Astrocyte (in vitro differentiated cells and primary cell): ENCODE results near the gene KLHL42. TPM values are rescaled to one million over a fixed set of nuclear protein-coding genes. Genes with fewer than 3 reads are reported as not detected.

Source experiments
- DNase-seq: peaks from one replicate; pipeline ENCODE4 v3.0.0-alpha.2; 2010; ENCODE audit warnings: low read depth
- FAIRE-seq: peaks from 2 replicates; lab custom pipeline; 2011; peaks lifted over from hg19 to GRCh38; lab: Jason Lieb, UNC
- H2AFZ ChIP-seq: 2 replicates; pipeline ENCODE4 v1.6.0; 2012; ENCODE audit warnings: low read depth, low read length, inconsistent platforms
- H3K27ac ChIP-seq: 2 replicates; pipeline ENCODE4 v1.5.1; 2011; ENCODE audit warnings: low read depth, low read length, inconsistent platforms
- H3K27me3 ChIP-seq: 2 replicates; pipeline ENCODE4 v1.6.0; 2011; ENCODE audit warnings: low read length, inconsistent platforms; ENCODE audit not compliant: insufficient read depth
- H3K36me3 ChIP-seq: 2 replicates; pipeline ENCODE4 v1.5.1; 2011; ENCODE audit warnings: low read length, inconsistent platforms; ENCODE audit not compliant: insufficient read depth
- H3K4me1 ChIP-seq: 2 replicates; pipeline ENCODE4 v1.5.1; 2011; ENCODE audit warnings: low read length, inconsistent platforms; ENCODE audit not compliant: insufficient read depth
- H3K4me2 ChIP-seq: 2 replicates; pipeline ENCODE4 v1.6.0; 2012; ENCODE audit warnings: low read length, inconsistent platforms
- H3K4me3 ChIP-seq: 2 replicates; pipeline ENCODE4 v1.5.1; 2011; ENCODE audit warnings: low read depth, mild to moderate bottlenecking, low read length, inconsistent platforms; ENCODE audit not compliant: insufficient read depth
- H3K79me2 ChIP-seq: 2 replicates; pipeline ENCODE4 v1.6.0; 2012; ENCODE audit warnings: mild to moderate bottlenecking, low read length, inconsistent platforms; ENCODE audit not compliant: insufficient read depth
- H3K9ac ChIP-seq: 2 replicates; pipeline ENCODE4 v1.6.0; 2012; ENCODE audit warnings: mild to moderate bottlenecking, low read length, inconsistent platforms
- H3K9me3 ChIP-seq: 2 replicates; pipeline ENCODE4 v1.5.1; 2012; ENCODE audit warnings: low read depth, mild to moderate bottlenecking, low read length, inconsistent platforms; ENCODE audit not compliant: insufficient read depth
- H4K20me1 ChIP-seq: 2 replicates; pipeline ENCODE4 v1.6.0; 2012; ENCODE audit warnings: low read length, inconsistent platforms; ENCODE audit not compliant: insufficient read depth
- H3K27ac Mint-ChIP-seq: one replicate; pipeline ENCODE4 v1.8.0; 2021; ENCODE audit warnings: mild to moderate bottlenecking, mixed read lengths; ENCODE audit not compliant: unreplicated experiment
- H3K27me3 Mint-ChIP-seq: one replicate; pipeline ENCODE4 v1.8.0; 2021; ENCODE audit warnings: low read depth, mixed read lengths; ENCODE audit not compliant: unreplicated experiment
- H3K36me3 Mint-ChIP-seq: one replicate; pipeline ENCODE4 v1.8.0; 2021; ENCODE audit warnings: low read depth, mixed read lengths; ENCODE audit not compliant: unreplicated experiment
- H3K4me1 Mint-ChIP-seq: one replicate; pipeline ENCODE4 v1.8.0; 2021; ENCODE audit warnings: low read depth, mixed read lengths; ENCODE audit not compliant: unreplicated experiment
- H3K4me3 Mint-ChIP-seq: one replicate; pipeline ENCODE4 v1.8.0; 2021; ENCODE audit warnings: mild to moderate bottlenecking, moderate library complexity, mixed read lengths; ENCODE audit not compliant: unreplicated experiment
- H3K9me3 Mint-ChIP-seq: one replicate; pipeline ENCODE4 v1.8.0; 2021; ENCODE audit warnings: mild to moderate bottlenecking, mixed read lengths; ENCODE audit not compliant: unreplicated experiment
- CTCF ChIP-seq: IDR thresholded peaks from 2 replicates; pipeline ENCODE4 v1.5.1; 2011; ENCODE audit warnings: low read depth, mild to moderate bottlenecking, inconsistent platforms, low read length, moderate library complexity; ENCODE audit not compliant: insufficient read depth
- EZH2 ChIP-seq: IDR thresholded peaks from 2 replicates; pipeline ENCODE4 v1.6.1; 2012; ENCODE audit warnings: mild to moderate bottlenecking, low read length, inconsistent platforms; ENCODE audit not compliant: insufficient read depth
- total RNA-seq: library from RNA; stranded (reverse); gene quantifications from 2 replicates; pipeline ENCODE4 v1.2.1, GENCODE V29; 2021

Gene KLHL42
- total RNA-seq, 1 donor from 2014 or later = 40.8 TPM

DNA sequence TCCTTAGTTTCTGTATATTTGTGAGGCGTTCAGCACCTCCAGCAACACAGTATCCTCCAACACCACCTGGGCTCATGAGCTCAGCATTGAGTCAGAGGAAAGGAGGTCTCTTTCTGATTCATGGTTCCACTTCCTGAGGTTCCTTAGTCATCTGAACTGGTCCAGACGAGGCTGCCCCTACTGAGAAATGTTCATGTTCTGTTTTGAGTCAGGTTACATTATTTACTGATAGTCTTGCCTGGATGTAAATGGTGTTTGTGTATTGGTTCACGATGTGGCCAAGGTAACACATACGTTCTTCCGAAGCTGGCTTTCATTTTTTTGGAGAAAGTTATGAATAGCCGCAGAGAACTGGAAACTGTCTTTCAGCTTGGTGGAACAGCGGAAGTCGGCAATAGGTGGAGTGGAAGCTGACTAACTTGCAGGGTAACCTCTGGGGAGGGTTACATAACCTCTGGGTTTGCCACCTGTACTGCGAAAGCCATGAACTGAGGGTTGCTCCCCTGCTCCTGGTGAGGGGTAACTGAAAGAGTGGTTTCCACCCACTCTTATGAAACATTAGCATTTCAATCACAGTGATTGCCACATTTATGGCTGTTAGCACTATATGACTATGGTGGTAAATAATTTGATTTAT, 42.2 kb downstream of the KLHL42 start:
- peak overlapping the region; percentile 37 for H3K9ac ChIP-seq
- H3K36me3 ChIP-seq = no peaks in the 10 kb centered on the region
- Mint-ChIP-seq H3K4me1 (peaks cover 28% of the 10 kb centered on the region), H3K27me3 (no peaks in the 10 kb centered on the region), H3K27ac (peak overlapping the region; percentile 95), H3K9me3 (peaks cover 2% of the 10 kb centered on the region), H3K4me3 (no peak overlapping the region), H3K36me3 (no peaks in the 10 kb centered on the region)
- no peaks in the 10 kb centered on the region for H3K27me3 ChIP-seq
- no peak for TF ChIP-seq EZH2
- TF ChIP-seq CTCF = no peak
- H3K79me2 ChIP-seq = no peaks in the 10 kb centered on the region
- DNase-seq = peak; percentile 94
- peak overlapping the region; percentile 79 for H3K4me2 ChIP-seq
- H3K4me1 ChIP-seq = peaks cover 15% of the 10 kb centered on the region
- peak; percentile 26 for FAIRE-seq
- H3K4me3 ChIP-seq = peak overlapping the region; percentile 27
- H3K27ac ChIP-seq = peak overlapping the region; percentile 85
- no peaks in the 10 kb centered on the region for H3K9me3 ChIP-seq
- H2AFZ ChIP-seq = no peak overlapping the region
- no peaks in the 10 kb centered on the region for H4K20me1 ChIP-seq

- Histone ChIP-seq H4K20me1 (no peaks in the 10 kb centered on the region), H2AFZ (no peak overlapping the region), H3K4me2 (no peak overlapping the region), H3K27me3 (no peaks in the 10 kb centered on the region), H3K9me3 (no peaks in the 10 kb centered on the region), H3K36me3 (no peaks in the 10 kb centered on the region), H3K4me1 (peaks cover 15% of the 10 kb centered on the region), H3K9ac (no peak overlapping the region), H3K4me3 (no peak overlapping the region), H3K27ac (no peak overlapping the region), H3K79me2 (no peaks in the 10 kb centered on the region)
- Mint-ChIP-seq H3K36me3 (no peaks in the 10 kb centered on the region), H3K27ac (no peak overlapping the region), H3K4me1 (peaks cover 30% of the 10 kb centered on the region), H3K4me3 (no peak overlapping the region), H3K9me3 (no peaks in the 10 kb centered on the region), H3K27me3 (no peaks in the 10 kb centered on the region)
- TF ChIP-seq EZH2 (no peak), CTCF (no peak)
- DNase-seq = no peak
- FAIRE-seq = no peak
These were observed 43.0 kb downstream of the KLHL42 start for GRCh38 chr12:27823038-27823437.

DNA sequence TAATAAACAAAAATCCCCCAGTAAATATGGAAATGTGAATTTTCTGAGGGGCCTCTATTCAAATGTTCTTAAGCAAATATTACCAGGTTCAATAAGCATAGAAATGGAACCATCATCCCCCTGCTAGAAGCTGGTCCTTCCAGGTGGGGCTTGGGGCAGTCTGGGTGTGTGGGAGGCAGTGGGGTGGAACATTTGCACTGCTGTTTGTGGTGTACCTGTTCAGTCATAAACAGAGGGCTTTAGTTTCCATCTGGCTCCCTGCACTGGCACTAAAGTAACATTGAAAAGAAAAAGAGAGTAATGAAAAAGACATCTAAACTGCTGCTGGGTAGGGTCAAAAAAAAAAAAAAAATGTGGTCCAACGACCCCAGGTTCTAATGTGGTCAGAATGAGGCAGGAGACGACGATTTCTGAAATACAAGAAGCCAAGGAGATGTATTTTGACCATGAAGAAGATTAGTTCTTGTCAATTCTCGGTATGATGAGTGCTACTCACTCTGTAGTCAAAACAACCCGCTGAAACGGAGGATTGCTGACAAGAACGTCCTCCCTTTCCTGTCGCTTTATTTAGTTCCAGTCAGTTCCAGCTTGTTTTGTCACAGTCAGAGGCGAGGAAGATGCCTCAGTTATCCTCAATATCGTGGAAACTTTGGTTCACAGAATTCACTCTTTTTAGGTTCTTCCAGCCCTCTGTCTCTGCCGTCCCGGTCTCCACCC, 44.3 kb downstream of the KLHL42 start:
- no peak for DNase-seq
- Histone ChIP-seq H4K20me1 (no peaks in the 10 kb centered on the region), H3K27me3 (no peaks in the 10 kb centered on the region), H3K9ac (no peak overlapping the region), H3K9me3 (no peaks in the 10 kb centered on the region), H2AFZ (no peak overlapping the region), H3K4me1 (peaks cover 15% of the 10 kb centered on the region), H3K27ac (no peak overlapping the region), H3K4me3 (no peak overlapping the region), H3K79me2 (no peaks in the 10 kb centered on the region), H3K36me3 (no peaks in the 10 kb centered on the region), H3K4me2 (no peak overlapping the region)
- Mint-ChIP-seq H3K4me1 (peaks cover 34% of the 10 kb centered on the region), H3K9me3 (no peaks in the 10 kb centered on the region), H3K4me3 (no peak overlapping the region), H3K36me3 (no peaks in the 10 kb centered on the region), H3K27ac (no peak overlapping the region), H3K27me3 (no peaks in the 10 kb centered on the region)
- FAIRE-seq = no peak
- no peak for TF ChIP-seq CTCF
- TF ChIP-seq EZH2 = no peak
